K562 (cell line): ENCODE measurements around the gene NR0B2.
A peak's percentile ranks its signal among the peaks of the same experiment; 100 is the strongest.

Experiments used
- ARID2 ChIP-seq: fragments of 450-650 bp; IDR thresholded peaks from 2 replicates; pipeline ENCODE4 v1.6.1; 2017; ENCODE audit warnings: antibody characterized with exemption, mild to moderate bottlenecking
- BRF1 ChIP-seq: IDR thresholded peaks from 3 replicates; pipeline ENCODE4 v1.6.1; 2011; ENCODE audit warnings: borderline replicate concordance, mild to moderate bottlenecking; ENCODE audit not compliant: insufficient read length; ENCODE audit errors: extremely low read depth
- CBFB ChIP-seq: sonication (generic); formaldehyde crosslinking; IDR thresholded peaks from 2 replicates; pipeline ENCODE4 v1.4.0; 2020; ENCODE audit warnings: mild to moderate bottlenecking, missing genetic modification reagents
- CHD2 ChIP-seq: IDR thresholded peaks from 2 replicates; pipeline ENCODE4 v1.6.1; 2011; ENCODE audit warnings: low read depth, low read length
- EP300 ChIP-seq: IDR thresholded peaks from 2 replicates; pipeline ENCODE4 v1.6.1; 2012; ENCODE audit warnings: low read length, improper control_type of control experiment
- IRF2 ChIP-seq: sonication (generic); formaldehyde crosslinking; IDR thresholded peaks from 2 replicates; pipeline ENCODE4 v1.8.1; 2022; ENCODE audit warnings: mild to moderate bottlenecking, missing genetic modification reagents
- MEF2A ChIP-seq: IDR thresholded peaks from 2 replicates; pipeline ENCODE4 v1.6.1; 2011; ENCODE audit warnings: low read depth, mild to moderate bottlenecking, low read length, moderate library complexity; ENCODE audit not compliant: control insufficient read depth
- NCOA4 ChIP-seq: fragments of 450-650 bp; IDR thresholded peaks from 2 replicates; pipeline ENCODE4 v1.6.1; 2018; ENCODE audit warnings: mild to moderate bottlenecking; ENCODE audit not compliant: partially characterized antibody
- POLR2A ChIP-seq: fragments of 450-650 bp; conservative IDR thresholded peaks from 2 replicates; pipeline ENCODE4 v1.6.1; 2016
- SAFB2 ChIP-seq: fragments of 200-400 bp; formaldehyde crosslinking; IDR thresholded peaks from 2 replicates; pipeline ENCODE4 v1.6.1; 2018; ENCODE audit warnings: borderline replicate concordance, low read length, low read depth, moderate library complexity; ENCODE audit not compliant: severe bottlenecking
- ZNF165 ChIP-seq: fragments of 250-450 bp; sonication (Bioruptor Pico); IDR thresholded peaks from 2 replicates; pipeline ENCODE4 v1.4.0; 2020; ENCODE audit warnings: borderline replicate concordance
- TF ChIP-seq, protein P1 (sequence below): fragments of 450-650 bp; IDR thresholded peaks from 2 replicates; pipeline ENCODE4 v1.6.1; 2016; ENCODE audit warnings: low read depth, mild to moderate bottlenecking, moderate library complexity
- TF ChIP-seq, protein P2 (sequence below), 3 experiments: IDR thresholded peaks in 2 of 3; conservative IDR thresholded peaks in 1 of 3; 2 replicates each; pipeline ENCODE4 v1.5.1; 2011 to 2012; ENCODE audit warnings: low read length in 3 of 3, mild to moderate bottlenecking in 3 of 3, control low read depth in 2 of 3, improper control_type of control experiment in 1 of 3, inconsistent platforms in 1 of 3, low read depth in 1 of 3, mixed read lengths in 1 of 3, moderate library complexity in 1 of 3; ENCODE audit not compliant: insufficient read depth in 2 of 3
- TF ChIP-seq, protein P3 (sequence below): fragments of 250-450 bp; sonication (Bioruptor Pico); IDR thresholded peaks from 2 replicates; pipeline ENCODE4 v1.5.0; 2020; ENCODE audit warnings: mild to moderate bottlenecking

DNA sequence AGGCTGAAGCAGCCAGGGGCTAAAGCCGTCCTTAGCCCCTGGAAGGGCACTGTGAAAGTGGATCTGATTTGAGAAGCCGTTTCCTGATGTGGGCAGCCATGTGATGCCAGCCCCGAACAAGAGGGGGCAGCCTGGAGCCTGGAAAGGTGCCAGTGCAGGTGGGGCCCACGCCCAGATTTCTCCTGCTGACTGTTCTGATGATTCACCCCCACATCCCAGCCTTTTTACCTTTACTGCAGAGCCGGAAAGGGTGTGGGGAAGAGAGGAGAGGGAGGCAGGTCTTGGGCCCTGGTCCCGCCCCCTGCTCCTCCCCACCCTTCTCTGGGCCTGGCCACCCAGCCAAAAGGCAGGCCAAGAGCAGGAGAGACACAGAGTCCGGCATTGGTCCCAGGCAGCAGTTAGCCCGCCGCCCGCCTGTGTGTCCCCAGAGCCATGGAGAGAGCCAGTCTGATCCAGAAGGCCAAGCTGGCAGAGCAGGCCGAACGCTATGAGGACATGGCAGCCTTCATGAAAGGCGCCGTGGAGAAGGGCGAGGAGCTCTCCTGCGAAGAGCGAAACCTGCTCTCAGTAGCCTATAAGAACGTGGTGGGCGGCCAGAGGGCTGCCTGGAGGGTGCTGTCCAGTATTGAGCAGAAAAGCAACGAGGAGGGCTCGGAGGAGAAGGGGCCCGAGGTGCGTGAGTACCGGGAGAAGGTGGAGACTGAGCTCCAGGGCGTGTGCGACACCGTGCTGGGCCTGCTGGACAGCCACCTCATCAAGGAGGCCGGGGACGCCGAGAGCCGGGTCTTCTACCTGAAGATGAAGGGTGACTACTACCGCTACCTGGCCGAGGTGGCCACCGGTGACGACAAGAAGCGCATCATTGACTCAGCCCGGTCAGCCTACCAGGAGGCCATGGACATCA lies 50.7 kb downstream of the NR0B2 start, which contains the start of gene SFN:
- TF ChIP-seq EP300 (no peak; the same call in 1 of the 2 replicates), NCOA4 (no peak), ARID2 (no peak), POLR2A (peak; percentile 52; the same call in 1 of the 2 replicates), MEF2A (no peak), CBFB (CRISPR knock-in tag) (no peak), CHD2 (no peak), BRF1 (no peak), IRF2 (CRISPR knock-in tag) (no peak), SAFB2 (no peak), ZNF165 (no peak)
- TF ChIP-seq, protein P1, sequence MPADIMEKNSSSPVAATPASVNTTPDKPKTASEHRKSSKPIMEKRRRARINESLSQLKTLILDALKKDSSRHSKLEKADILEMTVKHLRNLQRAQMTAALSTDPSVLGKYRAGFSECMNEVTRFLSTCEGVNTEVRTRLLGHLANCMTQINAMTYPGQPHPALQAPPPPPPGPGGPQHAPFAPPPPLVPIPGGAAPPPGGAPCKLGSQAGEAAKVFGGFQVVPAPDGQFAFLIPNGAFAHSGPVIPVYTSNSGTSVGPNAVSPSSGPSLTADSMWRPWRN, result no peak
- TF ChIP-seq, protein P2, sequence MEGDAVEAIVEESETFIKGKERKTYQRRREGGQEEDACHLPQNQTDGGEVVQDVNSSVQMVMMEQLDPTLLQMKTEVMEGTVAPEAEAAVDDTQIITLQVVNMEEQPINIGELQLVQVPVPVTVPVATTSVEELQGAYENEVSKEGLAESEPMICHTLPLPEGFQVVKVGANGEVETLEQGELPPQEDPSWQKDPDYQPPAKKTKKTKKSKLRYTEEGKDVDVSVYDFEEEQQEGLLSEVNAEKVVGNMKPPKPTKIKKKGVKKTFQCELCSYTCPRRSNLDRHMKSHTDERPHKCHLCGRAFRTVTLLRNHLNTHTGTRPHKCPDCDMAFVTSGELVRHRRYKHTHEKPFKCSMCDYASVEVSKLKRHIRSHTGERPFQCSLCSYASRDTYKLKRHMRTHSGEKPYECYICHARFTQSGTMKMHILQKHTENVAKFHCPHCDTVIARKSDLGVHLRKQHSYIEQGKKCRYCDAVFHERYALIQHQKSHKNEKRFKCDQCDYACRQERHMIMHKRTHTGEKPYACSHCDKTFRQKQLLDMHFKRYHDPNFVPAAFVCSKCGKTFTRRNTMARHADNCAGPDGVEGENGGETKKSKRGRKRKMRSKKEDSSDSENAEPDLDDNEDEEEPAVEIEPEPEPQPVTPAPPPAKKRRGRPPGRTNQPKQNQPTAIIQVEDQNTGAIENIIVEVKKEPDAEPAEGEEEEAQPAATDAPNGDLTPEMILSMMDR (IDR thresholded peaks at IDR 0.05 in 2 of 3, conservative IDR thresholded peaks at IDR 0.05 in 1 of 3; ENCODE audit: insufficient read depth in 2 of 3, low read depth in 1 of 3, low read length in 3 of 3), result peak; percentile 73 to 88 (median 78)
- TF ChIP-seq, protein P3, sequence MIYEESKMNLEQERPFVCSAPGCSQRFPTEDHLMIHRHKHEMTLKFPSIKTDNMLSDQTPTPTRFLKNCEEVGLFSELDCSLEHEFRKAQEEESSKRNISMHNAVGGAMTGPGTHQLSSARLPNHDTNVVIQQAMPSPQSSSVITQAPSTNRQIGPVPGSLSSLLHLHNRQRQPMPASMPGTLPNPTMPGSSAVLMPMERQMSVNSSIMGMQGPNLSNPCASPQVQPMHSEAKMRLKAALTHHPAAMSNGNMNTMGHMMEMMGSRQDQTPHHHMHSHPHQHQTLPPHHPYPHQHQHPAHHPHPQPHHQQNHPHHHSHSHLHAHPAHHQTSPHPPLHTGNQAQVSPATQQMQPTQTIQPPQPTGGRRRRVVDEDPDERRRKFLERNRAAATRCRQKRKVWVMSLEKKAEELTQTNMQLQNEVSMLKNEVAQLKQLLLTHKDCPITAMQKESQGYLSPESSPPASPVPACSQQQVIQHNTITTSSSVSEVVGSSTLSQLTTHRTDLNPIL, result no peak
